CD4-positive, alpha-beta T cell treated with Interleukin-10 for 1 hour (primary cell): ENCODE results near the gene TBX4.

Experiments
- DNase-seq: peaks from one replicate; pipeline ENCODE4 v3.0.0-alpha.2; 2020

TBX4 gene

DNA sequence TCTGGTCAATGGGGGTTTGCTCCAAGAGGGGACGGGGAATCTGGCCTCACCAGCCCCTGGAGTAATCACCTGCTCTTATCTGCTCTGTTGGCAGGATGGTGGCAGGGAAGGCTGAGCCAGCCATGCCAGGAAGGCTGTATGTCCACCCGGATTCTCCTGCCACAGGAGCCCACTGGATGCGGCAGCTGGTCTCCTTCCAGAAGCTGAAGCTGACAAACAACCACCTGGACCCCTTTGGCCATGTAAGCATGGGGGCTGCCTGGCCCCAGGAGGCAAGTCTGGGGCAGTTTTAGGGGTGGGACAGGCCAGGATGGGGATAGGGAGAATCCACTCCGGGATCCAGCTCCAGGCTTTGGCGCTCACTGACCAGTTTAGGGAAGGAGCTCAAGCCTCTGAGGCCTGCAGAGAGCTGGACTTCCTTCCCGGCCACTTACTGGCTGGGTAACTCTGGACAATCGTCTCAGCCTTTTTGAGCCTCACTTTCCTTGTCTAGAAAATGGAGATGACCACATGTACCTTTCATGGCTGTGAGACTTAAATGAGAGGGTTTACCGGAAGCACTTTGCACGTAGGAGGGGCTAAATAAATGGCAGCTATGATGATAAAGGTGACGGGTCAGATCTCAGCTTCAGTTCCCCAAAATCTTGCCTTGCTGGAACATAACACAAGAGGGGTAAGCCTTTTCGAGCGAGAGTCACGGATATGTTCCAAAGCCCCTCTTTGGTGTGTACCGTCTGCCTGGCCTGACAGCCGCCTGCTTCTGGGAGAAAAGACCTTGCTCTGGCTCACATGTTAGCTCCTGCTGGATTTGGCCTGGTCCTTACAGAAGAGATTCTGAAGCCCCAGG is 15.4 kb downstream of the TBX4 start:
- no peak for DNase-seq

DNA sequence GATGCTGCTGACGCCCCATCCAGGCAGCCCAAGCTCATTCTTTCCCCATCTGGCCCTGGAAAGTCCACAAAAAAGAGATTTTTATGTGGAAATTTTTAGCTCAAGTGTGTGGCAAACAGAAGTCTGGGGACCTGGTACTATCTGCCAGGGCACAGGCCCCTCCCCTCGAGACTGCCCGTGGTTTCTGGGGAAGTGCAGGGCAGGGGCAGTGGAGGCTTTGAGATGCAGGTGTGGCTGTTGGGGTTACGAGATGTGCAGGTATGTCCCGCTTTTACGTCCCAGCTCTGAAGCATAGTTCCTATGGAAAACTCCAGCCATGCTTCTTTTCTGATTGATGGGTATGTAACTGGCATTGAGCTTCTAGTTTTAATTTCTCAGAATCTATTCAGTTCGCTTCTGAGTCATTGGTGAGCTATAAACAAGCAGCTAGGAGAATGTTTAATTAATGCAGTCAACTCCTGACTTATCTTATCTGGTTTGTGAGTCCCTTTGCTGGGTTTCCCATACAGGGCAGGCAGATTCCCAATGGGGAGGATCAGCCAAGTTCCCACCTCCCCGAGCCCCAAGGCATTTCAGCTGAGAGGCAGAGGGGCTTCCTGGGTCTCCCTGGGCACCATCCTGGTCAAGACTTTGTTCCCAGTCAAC is 16.2 kb downstream of the TBX4 start:
- DNase-seq, result no peak

DNA sequence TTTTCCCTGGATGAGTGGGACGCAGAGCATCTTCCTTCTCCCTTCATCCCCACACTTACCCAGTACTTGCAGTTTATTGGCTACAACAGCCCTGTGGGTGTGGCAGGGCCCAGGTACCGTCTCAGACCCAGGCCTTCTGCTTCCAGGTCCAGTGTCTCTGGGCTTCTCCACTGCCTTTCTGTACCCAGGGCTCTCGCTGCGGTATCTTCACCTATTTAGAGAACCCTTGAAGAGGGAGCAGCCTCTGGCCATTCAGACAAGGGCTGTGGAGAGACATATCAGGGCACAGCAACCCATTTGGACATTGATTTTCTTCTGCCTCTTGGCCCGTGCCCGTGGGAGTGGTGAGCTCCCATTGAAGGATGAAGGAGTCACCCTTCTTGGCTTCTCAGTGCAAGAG is 17.3 kb downstream of the TBX4 start:
- DNase-seq, result no peak

DNA sequence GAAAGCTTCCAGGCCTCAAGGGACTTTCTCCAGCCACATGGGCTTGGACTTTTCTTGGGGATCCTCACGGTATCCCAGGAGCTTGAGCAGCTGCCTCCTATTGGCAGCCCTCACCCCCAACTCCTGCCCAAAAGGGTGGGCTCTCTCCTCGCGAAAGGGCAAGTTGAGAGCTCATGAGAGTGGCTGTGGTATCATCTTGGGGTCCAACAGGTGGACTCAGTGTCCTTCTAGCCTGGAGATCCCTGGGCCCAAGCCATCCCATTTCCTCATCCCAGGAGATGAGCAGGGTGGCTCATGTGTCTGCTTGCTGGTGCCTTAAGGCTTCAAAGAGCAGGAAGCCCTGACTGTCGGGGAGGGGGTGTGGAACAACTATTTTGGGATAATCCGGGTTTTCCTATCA is 17.7 kb downstream of the TBX4 start:
- no peak for DNase-seq

DNA sequence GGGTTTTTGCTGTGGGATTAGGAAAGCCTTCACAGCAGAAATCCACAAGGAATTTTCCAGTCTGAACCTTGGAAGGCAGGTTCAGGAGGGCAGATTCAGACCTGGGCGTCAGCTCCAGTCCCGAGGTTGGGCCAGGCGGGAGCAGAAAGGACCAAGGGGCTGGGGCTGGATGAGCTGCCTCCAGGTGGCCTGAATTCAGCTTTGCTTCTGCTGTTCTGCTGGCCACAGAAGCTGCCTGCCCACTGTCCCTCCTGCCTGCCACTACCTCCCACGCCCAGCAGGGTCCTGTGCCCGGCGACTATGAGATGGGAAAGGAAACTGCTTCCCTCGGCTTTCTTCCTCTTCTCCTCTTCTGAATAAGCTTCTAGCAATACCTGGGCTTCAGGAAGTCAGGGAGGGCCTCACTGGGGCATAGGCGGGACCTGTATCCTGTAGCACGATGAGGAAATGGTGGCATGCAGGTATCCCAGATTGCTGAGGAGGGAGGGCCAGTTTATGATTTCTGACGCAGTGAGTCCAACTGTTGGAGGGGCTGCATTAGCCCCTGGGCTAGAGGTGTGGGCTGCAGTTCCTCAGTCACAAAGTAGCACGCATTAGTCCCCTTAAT is 18.4 kb downstream of the TBX4 start:
- no peak for DNase-seq

DNA sequence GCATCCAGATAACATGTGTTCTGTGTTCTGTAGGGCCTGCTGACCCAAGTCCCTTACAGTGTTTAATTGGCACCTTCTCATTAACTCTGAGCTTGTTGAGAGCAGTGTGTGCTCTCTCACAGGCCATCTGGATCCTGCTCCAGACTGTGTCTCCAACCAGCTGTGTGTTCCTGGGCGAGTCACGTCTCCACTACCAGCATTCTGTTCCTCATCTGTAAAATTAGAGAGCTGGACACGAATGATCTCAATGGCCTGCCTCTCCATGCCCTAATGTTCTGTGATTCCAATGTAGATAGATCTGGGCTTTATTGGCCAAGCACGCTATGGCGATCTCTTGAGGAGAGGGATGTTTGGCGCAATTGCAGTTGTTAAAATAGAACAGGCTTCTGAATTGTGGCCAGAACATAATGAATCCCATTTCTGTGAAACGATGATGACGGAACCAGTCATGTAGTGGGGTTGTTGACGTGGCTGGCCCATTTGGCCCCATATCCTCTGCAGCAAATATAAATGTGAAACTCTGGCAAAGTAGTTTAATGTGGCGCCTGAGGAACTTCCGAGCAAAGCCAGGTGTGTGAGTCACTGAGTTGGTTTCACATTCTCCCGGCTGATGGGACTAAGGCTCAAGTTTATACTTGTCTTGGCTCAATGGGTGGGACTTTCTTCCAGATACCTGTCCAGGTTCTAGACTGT is 22.2 kb downstream of the TBX4 start:
- DNase-seq, result no peak

DNA sequence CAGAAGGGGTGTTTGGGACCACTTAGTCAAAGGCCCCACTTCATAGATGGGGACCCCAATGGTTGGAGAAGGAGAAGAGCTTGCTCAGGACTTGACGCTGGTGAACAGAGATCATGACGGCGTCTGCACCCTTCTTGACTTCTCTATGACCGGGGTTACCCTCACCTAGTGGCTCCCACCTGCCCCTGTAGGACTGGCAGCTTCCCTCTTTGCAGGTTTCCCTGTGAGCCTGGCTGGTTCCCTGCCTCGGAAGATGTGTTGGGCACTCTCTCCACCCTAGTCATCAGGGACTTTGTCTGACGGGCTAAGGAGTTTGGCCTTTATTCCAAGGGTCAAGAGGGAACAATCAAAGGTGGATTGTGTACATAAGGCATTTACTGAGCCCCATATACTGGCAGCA is 22.7 kb downstream of the TBX4 start:
- no peak for DNase-seq

DNA sequence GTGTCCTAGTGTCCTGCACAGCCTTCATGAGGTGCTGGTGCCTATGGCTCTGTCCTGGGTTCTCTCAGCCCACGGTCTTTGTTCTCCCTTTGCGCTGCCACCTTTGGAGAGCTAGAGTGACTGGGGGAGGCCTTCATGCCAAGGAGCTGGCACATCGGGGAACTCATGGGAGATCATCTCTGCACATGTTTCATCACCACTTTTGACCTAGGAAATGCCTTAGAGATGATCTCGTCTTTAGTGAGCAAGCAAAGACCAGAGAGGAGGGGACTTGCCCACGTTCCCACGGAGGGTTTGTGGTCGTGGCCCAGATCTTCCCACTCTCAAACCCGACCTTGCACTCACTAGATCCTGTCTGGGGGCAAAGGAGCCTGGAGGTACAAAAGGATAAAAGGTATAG is 23.5 kb downstream of the TBX4 start:
- DNase-seq, result no peak

DNA sequence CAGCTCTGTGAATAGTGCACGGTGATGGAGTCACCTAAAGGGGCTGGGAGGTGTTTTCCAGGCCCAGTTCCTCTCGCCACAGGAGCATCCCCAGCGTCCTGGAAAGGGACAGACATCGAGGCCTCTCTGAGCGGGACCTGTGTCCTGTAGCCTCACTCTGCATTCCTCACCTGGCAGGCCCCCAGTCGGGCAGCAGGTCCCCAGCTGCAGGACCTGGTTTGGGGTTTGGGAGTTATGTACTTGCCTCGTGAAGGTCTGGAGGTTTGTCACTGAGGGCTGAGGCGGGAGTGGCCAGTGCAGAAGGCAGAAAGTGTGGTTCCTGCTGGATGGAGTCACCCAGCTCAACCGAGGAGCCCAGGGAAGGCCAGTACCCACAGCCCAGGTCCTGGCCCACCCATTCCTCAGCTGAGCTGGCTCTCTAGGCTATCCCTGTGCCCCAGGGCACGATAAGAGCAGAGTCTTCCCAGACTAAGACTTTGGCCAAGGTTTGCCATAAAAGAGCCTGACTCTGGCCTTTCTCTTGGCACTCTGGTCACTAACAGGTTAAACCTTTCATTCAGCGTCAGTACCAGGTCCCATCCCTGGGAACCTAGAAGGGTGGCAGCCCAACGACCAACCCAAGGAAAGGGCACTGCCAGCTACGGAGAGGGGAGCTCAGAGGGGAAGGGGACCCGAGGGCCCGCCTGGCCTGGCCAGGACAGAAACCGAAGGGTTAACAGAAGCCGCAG is 24.4 kb downstream of the TBX4 start:
- no peak for DNase-seq

DNA sequence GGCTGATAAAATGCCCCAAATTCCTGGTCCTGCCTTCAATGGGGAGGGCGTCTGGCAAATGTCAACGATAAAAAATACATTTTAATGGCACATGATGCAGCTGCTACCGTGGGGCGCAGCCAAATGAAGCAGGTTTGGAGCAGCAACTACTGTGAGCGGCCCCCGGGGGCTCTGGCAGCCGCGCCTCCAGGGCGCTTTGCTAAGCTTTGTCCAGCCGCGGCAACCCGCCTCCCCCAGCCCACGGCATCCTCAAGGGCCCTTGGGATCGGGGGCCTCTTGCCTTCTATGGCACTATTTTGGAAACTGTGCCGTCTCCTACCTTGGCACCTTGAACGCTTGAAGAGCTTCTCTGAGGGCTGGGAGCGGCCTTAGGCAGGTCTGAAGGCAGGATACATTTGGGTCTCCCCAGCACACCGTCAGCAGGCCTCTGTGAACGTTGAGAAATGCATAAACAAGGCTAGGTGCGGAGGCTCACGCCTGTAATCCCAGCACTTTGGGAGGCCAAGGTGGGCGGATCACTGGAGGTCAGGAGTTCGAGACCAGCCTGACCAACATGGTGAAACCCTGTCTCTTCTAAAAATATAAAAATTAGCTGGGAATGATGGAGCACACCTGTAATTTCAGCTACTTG is 25.1 kb downstream of the TBX4 start:
- DNase-seq, result no peak

DNA sequence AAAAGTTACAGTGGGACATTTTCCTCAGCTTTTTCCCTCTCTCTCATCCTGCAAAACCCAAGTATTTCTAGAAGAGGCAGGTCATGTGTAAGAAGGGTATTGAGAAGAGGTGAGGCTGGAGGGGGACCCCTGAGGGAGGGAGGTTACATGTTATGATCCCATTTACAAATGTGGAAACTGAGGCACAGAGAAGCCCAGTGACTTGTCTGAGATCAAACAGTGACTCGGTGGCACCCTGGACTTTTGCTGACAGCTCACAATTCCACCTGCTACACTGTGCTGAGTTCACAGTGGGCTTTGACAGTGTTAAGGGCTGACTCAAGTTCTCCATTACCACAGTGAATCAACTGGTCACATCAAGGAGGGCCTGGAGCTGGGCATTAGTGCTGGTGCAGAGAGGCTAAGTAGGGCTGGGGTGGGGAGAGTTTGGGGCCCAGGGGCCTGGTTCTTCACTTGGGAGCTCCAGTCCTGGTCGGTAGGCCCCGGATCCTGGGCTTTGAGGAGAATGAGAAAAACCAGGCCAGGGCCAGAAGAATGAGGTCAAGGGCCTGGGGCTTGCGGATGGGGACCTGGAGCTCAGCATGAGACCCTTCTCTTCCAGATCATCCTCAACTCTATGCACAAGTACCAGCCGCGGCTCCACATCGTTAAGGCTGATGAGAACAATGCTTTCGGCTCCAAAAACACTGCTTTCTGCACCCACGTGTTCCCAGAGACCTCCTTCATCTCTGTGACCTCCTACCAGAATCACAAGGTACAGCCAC is 26.0 kb downstream of the TBX4 start:
- DNase-seq, result no peak

DNA sequence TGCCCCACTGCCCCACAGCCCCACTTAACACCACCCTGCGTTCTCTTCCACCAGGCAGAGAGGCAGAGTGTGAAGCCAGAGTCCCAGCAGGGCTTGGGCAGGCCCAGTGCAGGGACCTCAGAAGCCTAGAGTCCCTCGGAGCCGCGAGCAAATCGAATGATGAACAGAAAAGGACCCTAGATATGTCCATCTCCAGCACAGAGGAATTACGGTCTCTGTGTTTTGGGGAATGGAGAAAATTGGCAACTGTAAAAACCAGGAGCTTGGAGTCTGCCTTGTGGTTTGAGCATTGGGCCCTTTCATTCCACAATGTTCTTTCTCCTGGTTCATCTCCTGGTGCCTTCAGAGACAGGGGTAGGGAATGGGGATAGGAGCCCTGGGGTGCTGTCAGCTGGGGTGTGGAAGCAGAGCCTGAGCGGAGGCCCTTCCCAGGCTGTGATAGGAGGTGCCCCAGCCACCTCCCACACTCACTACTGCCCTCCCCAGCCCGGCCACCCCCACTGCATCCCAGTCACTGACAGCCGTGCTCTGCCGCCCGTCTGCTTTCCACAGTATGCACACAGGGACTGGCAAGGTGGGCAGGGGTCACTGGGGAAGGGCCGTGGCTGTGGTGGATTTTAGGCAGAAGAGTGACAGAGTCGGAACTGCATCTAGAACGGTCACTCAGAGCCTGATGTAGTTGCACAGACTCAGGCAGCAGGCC is 26.7 kb downstream of the TBX4 start:
- DNase-seq, result no peak

DNA sequence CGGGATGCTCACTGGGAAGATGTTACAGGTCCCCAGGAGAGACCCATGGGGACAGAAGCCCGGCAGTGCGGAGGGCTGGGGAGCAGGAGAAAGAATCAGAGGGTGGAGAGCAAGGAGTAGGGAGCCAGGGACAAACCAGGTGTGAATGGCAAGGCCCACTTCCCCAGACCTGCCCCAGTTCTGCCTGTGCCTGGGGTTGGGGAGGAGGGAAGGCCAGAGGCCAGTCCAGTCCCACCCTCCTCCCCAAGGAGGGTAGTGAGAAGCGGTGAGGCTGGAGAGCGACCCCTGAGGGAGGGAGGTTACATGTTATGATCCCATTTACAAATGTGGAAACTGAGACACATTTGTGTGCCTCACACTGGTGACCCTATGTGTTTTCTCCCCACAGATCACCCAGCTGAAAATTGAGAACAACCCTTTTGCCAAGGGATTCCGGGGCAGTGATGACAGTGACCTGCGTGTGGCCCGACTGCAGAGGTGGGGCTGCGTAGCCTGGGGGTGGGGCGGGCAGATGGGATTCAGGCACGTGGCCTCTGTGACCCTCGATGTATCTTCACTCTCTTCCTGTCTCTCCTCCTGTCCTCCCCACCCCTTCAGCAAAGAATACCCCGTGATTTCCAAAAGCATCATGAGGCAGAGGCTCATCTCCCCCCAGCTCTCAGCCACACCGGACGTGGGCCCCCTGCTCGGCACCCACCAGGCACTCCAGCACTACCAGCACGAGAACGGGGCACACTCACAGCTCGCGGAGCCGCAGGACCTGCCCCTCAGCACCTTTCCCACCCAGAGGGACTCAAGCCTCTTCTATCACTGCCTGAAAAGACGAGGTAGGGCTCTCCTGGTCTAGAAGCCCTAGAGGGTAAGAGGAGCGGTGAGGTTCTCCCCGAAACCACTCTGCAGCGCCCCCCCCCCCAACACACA is 27.5 kb downstream of the TBX4 start:
- no peak for DNase-seq

DNA sequence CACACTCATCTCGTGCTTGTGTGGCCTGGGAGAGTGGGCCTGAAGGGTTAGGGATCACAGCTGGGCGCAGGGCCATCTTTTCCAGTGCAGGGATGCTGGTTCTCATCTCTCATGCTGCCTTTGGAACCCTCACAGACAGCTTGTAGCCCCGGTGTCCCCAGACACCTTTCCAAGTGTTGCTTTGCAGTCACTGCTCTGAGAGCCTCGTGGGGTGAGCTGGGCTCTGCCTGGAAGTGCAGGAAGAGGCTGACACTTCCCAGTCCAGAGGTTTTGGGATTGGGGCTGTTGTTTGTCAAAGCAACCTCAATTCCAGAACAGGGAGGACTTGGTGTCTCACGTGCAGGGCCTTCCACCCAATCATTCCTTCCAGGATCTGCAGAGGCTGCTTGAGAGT is 28.2 kb downstream of the TBX4 start:
- no peak for DNase-seq

DNA sequence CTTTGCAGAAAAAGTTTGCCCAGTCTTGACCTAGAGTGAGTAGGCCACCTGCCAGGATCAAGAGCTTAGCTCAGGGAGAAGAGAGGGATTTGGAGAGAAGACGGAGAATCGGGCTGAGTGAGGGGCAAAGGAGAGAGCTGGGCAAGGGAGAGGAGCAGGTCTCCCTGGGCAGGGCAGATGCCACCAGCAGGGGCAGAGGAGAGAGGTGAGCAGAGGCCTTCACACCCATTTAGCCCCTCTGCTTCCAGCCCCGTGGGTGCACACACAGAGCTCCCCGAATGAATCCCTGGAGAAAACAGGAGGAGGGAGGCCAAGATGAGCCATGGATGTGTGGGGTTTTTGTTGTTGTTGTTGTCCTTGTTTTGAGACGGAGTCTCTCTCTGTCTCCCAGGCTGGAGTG is 29.2 kb downstream of the TBX4 start:
- DNase-seq, result no peak

DNA sequence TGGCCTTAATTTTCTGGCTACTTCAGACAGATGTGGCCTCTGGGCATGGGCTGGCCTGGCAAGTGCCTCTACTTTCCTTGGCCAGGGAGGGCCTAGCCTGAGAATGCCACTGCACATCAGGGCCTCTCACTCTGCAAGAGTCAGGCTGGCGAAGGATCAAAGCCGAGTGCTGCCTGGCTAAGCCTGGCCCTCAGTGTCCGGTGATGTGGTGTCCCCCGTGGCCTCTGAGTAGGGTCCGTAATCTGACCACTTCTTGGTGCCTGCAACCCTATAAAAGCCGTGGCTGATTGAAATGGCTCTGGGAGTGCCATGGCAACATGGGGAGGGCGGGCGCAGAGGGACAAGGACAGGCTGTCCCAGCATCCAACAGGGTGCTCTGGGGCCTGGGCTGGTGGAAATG is 30.2 kb downstream of the TBX4 start:
- DNase-seq, result no peak

DNA sequence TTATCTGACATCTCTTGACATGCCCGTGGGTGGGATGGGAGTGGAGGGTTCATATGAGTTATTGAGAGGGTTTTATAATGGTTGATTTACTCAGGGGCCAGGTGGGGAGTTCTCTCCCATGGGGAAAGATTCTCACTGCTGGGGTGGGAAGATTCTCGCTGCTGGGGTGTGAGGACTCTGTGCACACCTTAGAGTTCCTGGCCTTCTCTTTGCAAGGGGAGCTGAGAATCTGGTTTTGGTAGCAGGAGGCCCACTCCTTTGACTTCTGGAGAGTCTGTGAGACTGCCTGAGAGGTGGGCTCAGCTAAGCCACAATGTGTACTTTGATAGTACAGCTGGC is 31.5 kb downstream of the TBX4 start:
- no peak for DNase-seq

DNA sequence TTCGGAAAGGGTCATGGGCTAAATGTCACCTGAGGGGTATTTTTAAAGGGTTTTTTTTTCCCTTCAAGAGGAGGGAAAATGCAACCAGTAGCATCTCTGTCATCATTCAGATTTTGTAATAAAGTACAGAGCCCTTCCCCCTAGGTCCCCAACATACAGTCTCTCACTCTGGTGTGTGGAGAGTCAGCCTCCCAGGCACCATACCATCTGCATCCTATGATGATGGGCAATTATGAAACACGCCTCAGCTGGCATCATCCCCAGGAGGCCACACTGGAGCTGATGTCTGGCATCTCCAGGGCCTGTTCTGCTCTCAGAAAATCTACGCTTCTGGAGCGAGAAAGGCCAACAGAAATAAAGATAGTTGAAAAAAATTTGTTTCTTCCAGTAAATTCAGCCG is 32.0 kb downstream of the TBX4 start:
- DNase-seq, result no peak

DNA sequence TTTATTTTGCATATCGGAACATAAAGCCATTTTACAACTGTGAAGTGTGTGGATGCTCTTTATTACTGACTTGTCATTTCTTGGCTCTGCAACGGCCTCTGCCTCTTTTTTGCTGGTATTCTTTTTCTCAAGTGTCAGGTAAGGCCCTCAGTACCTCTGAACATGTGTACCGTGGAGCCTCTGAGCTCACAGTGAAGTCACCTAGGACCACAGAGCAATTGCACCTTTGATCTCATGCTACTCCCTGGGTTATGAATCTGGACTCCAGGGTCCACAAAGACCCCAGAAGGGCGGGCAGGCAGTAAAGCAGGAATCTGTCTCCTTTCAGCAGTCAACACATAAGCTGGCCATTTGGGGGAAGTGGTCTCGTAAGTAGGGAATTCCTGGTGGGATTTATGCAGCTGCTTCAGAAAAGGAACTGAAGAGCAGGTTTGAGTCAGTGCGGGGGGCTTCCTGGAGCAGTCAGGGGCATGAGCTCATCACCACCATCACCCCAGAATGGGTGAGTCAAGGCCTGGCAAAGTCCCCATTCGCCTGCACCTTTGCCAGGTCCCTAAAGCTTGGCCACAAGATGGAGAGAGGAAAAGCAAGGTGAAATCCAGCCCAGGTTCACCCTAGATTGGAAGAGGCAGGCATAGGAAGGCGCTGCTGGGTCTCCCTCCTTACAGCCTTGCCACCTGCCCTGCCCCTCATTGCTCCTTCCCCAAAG is 33.0 kb downstream of the TBX4 start:
- no peak for DNase-seq
